Right atrium auricular region (tissue), 2 donors: ENCODE results near the gene PLA2G6. TPM values are rescaled to one million over a fixed set of nuclear protein-coding genes. Genes with fewer than 3 reads are reported as not detected.
A peak's percentile ranks its signal among the peaks of the same experiment; 100 is the strongest.

Source experiments
- DNase-seq: peaks from one replicate; pipeline ENCODE4 v3.0.0-alpha.2; 2019; ENCODE audit warnings: low spot score
- H3K27ac ChIP-seq, 2 donors: fragments of 200-600 bp; sonication (generic); 1 replicate in 1 of 2; 2 replicates in 1 of 2; pipeline ENCODE4 v1.5.1; 2016 to 2019
- H3K27me3 ChIP-seq, 2 donors: fragments of 200-600 bp; sonication (generic); one replicate each; pipeline versions ENCODE4 v1.5.1 to v1.6.0; 2017 to 2019
- H3K36me3 ChIP-seq: fragments of 200-600 bp; sonication (generic); one replicate; pipeline ENCODE4 v1.5.1; 2016
- H3K4me1 ChIP-seq, 2 donors: fragments of 200-600 bp; sonication (generic); one replicate each; pipeline versions ENCODE4 v1.5.1 to v1.6.0; 2017 to 2019
- H3K4me3 ChIP-seq, 2 donors: fragments of 200-600 bp; sonication (generic); 1 replicate in 1 of 2; 2 replicates in 1 of 2; pipeline ENCODE4 v1.5.1; 2017 to 2019; ENCODE audit warnings: mild to moderate bottlenecking in 1 of 2, moderate library complexity in 1 of 2
- H3K9me3 ChIP-seq, 2 donors: fragments of 200-600 bp; sonication (generic); one replicate each; pipeline ENCODE4 v1.5.1; 2019
- total RNA-seq, 2 donors: library from RNA; depleted of rRNA; stranded (reverse); fragments of >200 nt; gene quantifications; one replicate each; pipeline ENCODE4 v1.1.0, GENCODE V29; 2016
- TF ChIP-seq, protein P1 (sequence below), 2 donors: fragments of 200-600 bp; sonication (generic); IDR thresholded peaks; one replicate each; pipeline ENCODE4 v1.5.1; 2019; ENCODE audit warnings: antibody characterized with exemption in 2 of 2

The PLA2G6 gene
- total RNA-seq, 2 donors from 2014 or later: 9.0 to 15.6 TPM

DNA sequence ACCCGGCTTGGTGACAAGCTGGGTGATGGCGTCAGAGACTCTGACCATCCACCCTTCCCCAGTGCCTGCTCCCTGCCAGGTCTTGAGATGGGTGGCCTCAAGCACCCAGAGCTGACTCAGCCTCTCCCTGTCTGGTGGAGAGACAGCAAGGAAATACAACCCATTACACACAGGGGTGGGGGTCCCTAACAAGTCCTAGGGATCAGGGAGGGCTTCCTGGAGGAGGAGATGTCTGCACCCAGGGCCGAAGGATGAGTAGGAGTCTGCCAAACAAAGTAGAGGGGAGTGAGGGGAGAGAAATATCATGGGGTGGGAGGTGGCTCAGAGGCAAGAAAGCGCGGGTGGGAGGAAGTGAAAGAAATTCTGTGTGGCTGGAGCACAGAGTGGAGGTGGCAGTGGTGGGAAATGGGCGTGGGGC lies 26.9 kb upstream of the PLA2G6 start:
- H3K4me3 ChIP-seq: no peak overlapping the region
- H3K36me3 ChIP-seq: no peaks in the 10 kb centered on the region
- H3K9me3 ChIP-seq: no peaks in the 10 kb centered on the region
- H3K27me3 ChIP-seq: no peaks in the 10 kb centered on the region
- H3K27ac ChIP-seq: no peak overlapping the region
- TF ChIP-seq, protein P1, sequence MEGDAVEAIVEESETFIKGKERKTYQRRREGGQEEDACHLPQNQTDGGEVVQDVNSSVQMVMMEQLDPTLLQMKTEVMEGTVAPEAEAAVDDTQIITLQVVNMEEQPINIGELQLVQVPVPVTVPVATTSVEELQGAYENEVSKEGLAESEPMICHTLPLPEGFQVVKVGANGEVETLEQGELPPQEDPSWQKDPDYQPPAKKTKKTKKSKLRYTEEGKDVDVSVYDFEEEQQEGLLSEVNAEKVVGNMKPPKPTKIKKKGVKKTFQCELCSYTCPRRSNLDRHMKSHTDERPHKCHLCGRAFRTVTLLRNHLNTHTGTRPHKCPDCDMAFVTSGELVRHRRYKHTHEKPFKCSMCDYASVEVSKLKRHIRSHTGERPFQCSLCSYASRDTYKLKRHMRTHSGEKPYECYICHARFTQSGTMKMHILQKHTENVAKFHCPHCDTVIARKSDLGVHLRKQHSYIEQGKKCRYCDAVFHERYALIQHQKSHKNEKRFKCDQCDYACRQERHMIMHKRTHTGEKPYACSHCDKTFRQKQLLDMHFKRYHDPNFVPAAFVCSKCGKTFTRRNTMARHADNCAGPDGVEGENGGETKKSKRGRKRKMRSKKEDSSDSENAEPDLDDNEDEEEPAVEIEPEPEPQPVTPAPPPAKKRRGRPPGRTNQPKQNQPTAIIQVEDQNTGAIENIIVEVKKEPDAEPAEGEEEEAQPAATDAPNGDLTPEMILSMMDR (IDR thresholded peaks at IDR 0.05): no peak
- H3K4me1 ChIP-seq: peaks cover 0 to 19% of the 10 kb centered on the region in 2 donors
- no peak for DNase-seq

DNA sequence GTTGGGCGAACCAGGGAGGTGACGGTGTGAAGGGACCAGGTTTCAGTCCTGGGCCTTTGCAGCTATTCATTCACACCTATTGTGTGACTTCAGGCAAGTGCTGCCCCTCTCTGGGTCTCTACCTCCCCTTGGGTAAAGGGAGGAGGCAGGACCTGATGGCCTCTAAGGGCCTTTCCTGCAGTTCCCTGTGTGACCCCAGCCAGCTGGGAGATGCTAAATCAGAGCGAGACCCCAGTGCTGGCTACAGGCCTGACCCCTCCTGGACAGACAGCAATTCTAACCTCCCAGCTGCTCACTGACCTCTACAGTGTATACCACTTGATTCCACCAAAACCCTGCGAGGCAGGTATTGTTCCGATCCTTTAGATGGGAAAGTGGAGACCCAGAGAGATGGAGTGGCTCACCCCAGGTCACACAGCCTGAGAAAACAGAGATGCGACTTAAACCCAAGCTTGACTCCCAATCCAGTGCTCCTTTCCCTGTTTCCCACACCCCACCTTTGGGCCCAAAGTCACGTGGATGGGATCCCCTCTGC lies 26.3 kb upstream of the PLA2G6 start:
- Histone ChIP-seq H3K9me3 (no peaks in the 10 kb centered on the region), H3K27me3 (no peaks in the 10 kb centered on the region), H3K36me3 (no peaks in the 10 kb centered on the region), H3K4me3 (no peak overlapping the region), H3K27ac (no peak overlapping the region), H3K4me1 (peaks cover 0 to 20% of the 10 kb centered on the region in 2 donors)
- no peak for DNase-seq
- TF ChIP-seq, protein P1 (IDR thresholded peaks at IDR 0.05): no peak

DNA sequence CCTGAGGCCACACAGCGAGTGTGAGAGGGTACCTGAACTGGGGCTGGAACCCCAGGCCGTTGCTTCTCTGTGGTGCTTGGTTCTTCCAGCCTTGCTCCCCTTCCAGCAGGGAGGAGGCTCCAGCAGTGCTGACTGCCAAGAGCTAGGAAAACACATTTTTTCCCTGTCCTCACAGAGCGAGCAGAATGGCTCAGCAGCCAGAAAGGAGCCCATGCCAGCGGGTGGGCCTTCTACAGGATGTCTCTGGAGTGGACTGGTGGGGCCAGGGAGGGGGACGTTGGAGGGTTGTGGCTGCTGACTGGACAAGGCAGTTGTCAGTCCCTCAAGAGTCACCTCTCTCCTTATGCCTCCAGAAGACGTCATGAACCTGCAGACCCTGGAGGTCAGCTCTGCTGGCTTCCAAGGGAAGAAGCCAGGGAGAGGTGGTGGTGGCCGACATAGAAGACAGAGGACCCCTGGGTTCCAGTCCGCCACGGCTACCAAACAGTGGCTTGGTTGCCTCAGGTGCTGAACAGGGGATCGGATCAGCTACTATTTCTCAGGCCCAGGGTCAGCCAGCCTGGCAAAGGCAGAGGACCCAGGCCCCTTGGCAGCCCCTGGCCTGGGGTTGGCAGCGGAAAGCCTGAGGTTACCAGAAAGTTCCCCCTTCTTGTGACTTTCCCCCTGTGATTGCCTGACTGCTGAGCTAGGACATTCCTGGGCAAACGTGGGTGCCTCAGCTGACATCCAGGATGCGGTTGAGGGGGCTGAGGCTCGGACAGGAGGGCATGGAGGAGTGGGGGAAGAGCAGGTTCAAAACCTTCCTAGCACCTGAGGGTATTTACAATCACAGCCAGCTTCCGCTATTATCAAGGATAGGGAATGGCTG lies 23.9 kb upstream of the PLA2G6 start:
- H3K27me3 ChIP-seq: no peaks in the 10 kb centered on the region
- H3K36me3 ChIP-seq: no peaks in the 10 kb centered on the region
- TF ChIP-seq, protein P1 (IDR thresholded peaks at IDR 0.05): no peak
- peak overlapping the region; percentile 100 for H3K27ac ChIP-seq
- H3K9me3 ChIP-seq: no peaks in the 10 kb centered on the region
- DNase-seq: peak; percentile 91
- no peak overlapping the region for H3K4me3 ChIP-seq
- peaks cover 0 to 27% of the 10 kb centered on the region in 2 donors for H3K4me1 ChIP-seq

DNA sequence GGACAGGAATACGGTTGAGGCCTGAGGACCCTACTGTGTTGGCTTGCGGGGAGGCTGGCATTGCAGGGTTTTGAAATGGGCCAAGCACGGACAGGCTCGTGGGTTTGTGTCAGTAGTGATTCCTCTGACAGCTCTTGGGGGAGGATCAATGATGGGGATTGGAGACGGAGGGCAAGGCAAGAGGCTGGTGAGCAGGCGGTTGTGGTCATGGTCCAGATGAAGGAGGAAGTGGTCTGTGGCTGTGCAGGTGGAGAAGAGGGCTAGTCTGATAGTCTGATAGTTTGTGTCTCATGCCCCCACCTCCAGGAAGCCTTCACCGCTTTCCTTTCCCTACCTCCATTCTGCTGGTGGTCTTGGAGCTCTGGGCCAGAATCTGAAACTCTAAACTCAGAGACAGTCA lies 23.2 kb upstream of the PLA2G6 start:
- TF ChIP-seq, protein P1 (IDR thresholded peaks at IDR 0.05): no peak
- Histone ChIP-seq H3K27me3 (no peaks in the 10 kb centered on the region), H3K27ac (peak overlapping the region; percentile 100), H3K4me3 (no peak overlapping the region), H3K9me3 (no peaks in the 10 kb centered on the region), H3K36me3 (no peaks in the 10 kb centered on the region), H3K4me1 (peaks cover 0 to 27% of the 10 kb centered on the region in 2 donors)
- no peak for DNase-seq

DNA sequence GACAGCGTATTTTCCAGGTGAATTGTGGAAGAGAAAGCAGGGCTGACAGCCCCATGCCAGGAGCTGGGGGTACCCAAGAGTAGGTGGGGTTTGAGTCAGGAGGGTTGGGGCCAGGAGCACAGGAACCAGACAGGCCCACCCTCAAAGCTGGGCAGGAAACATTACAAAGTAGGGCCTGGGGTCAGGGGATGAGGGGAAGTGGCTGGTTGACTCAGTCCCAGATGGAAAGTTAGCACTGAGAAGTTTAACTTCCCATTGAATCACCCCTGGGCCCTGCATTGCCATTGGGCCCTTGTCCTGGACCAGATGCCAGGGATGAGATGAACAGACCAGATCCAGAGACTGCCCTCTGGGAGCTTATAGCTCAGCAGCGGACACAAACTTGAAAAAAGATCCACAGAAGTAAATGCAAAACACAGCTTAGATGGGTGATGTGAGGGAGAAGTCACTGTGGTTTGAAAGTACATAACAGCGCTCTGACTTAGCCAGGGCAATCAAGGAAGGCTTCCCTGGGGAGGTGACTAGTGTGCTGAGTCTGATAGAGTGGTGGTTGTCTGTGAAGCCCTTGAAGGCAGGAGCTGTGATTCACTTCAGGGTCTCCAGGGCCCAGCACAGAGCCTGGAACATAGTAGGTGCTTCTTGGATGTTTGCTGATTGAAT lies 22.4 kb upstream of the PLA2G6 start:
- no peaks in the 10 kb centered on the region for H3K9me3 ChIP-seq
- H3K36me3 ChIP-seq: no peaks in the 10 kb centered on the region
- no peak for DNase-seq
- TF ChIP-seq, protein P1 (IDR thresholded peaks at IDR 0.05): no peak
- peak overlapping the region in 1 of 2 donors; percentile 91 for H3K4me3 ChIP-seq
- no peaks in the 10 kb centered on the region for H3K27me3 ChIP-seq
- peaks cover 0 to 27% of the 10 kb centered on the region in 2 donors for H3K4me1 ChIP-seq
- H3K27ac ChIP-seq: peak overlapping the region; percentile 100
